Measurements from ENCODE around the gene SLAMF1. TPM values are rescaled to one million over a fixed set of nuclear protein-coding genes. Genes with fewer than 3 reads are reported as not detected.

SLAMF1 gene
- total and polyA plus RNA-seq, 2 donors (not counting 1 experiment from before 2014, with no cell fraction given) = 20.7 to 42.3 TPM

DNA sequence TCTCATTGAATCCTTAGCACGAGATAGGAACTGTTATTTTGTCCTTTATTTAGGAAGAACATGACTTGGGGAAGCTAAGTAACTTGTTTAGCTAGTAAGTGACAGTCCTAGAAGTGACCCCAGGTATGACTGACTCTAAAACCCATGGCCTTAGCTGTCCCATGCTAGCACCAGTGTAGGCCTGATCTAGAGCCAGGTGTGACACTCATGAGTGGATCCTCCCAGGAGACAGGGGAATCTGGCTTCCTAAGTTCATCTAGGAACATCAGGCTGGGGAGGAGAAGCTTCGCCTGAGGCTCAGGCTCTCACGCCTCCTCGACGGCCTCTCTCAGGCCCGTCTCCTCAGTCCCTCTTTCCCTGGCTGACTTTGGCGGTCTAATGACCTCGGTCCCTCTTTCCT is 33.6 kb upstream of the SLAMF1 start:
- Histone ChIP-seq H3K4me3 (ENCODE audit: control extremely low read depth in 1 of 5, extremely low read depth in 1 of 5, insufficient read depth in 1 of 5, low read depth in 2 of 5, low read length in 4 of 5) (no peak overlapping the region), H4K20me1 (ENCODE audit: control insufficient read depth, insufficient read depth, low read length, poor library complexity, severe bottlenecking) (peaks cover 26% of the 10 kb centered on the region), H3K4me2 (replicated peaks; ENCODE audit: low read depth, low read length, poor library complexity, severe bottlenecking) (no peak overlapping the region), H3K79me2 (ENCODE audit: control insufficient read depth, insufficient read depth, low read length) (peaks cover 58% of the 10 kb centered on the region), H3K9ac (ENCODE audit: low read length) (no peak overlapping the region), H3K27ac (ENCODE audit: low read length in 2 of 2) (peak overlapping the region in 1 of 2 donors; percentile 82), H3K4me1 (ENCODE audit: control insufficient read depth in 2 of 2, insufficient read depth in 2 of 2, low read length in 2 of 2) (peaks cover 37 to 45% of the 10 kb centered on the region in 2 donors), H3K9me3 (ENCODE audit: control extremely low read depth in 1 of 3, control insufficient read depth in 2 of 3, insufficient read depth in 1 of 3, low read length in 2 of 3) (no peaks in the 10 kb centered on the region), H2AFZ (ENCODE audit: insufficient read depth, low read depth, low read length, poor library complexity, severe bottlenecking) (no peak overlapping the region), H3K36me3 (replicated peaks in 1 of 2; ENCODE audit: control extremely low read depth in 1 of 2, control insufficient read depth in 1 of 2, extremely low read depth in 1 of 2, insufficient read depth in 2 of 2, low read length in 1 of 2) (peaks cover 3 to 86% of the 10 kb centered on the region in 2 experiments), H3K27me3 (replicated peaks in 1 of 4; ENCODE audit: control extremely low read depth in 1 of 4, control insufficient read depth in 3 of 4, insufficient read depth in 4 of 4, low read length in 3 of 4) (no peaks in the 10 kb centered on the region)
- ChIA-PET POLR2A (no interaction called here), CTCF (interaction anchor here (0.5 to 7.7 kb wide), 25 partner anchors 8 to 310 kb away, joined by 3 to 123 read pairs (median 5); partner anchors contain the start of genes CD48, ITLN2 and SLAMF1)
- Mint-ChIP-seq H3K27me3 (no peaks in the 10 kb centered on the region), H3K9me3 (ENCODE audit: insufficient read depth) (no peaks in the 10 kb centered on the region), H3K27ac (peak overlapping the region; percentile 60), H3K4me1 (peaks cover 50% of the 10 kb centered on the region), H3K4me3 (no peak overlapping the region)
- DNase-seq (no peak), ATAC-seq (ENCODE audit: low read depth) (no peak)
- TF ChIP-seq, protein P1, sequence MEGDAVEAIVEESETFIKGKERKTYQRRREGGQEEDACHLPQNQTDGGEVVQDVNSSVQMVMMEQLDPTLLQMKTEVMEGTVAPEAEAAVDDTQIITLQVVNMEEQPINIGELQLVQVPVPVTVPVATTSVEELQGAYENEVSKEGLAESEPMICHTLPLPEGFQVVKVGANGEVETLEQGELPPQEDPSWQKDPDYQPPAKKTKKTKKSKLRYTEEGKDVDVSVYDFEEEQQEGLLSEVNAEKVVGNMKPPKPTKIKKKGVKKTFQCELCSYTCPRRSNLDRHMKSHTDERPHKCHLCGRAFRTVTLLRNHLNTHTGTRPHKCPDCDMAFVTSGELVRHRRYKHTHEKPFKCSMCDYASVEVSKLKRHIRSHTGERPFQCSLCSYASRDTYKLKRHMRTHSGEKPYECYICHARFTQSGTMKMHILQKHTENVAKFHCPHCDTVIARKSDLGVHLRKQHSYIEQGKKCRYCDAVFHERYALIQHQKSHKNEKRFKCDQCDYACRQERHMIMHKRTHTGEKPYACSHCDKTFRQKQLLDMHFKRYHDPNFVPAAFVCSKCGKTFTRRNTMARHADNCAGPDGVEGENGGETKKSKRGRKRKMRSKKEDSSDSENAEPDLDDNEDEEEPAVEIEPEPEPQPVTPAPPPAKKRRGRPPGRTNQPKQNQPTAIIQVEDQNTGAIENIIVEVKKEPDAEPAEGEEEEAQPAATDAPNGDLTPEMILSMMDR (IDR thresholded peaks at IDR 0.05) = no peak
- no peak for TF ChIP-seq EZH2 (IDR thresholded peaks at IDR 0.05; ENCODE audit: borderline replicate concordance, insufficient read depth, low read depth, low read length, poor library complexity, severe bottlenecking)
- intact Hi-C loops (cut with micrococcal nuclease) = no loop called here
- 96% methylated on average over 7 of the region's 8 CpGs for WGBS (ENCODE audit: insufficient coverage)

DNA sequence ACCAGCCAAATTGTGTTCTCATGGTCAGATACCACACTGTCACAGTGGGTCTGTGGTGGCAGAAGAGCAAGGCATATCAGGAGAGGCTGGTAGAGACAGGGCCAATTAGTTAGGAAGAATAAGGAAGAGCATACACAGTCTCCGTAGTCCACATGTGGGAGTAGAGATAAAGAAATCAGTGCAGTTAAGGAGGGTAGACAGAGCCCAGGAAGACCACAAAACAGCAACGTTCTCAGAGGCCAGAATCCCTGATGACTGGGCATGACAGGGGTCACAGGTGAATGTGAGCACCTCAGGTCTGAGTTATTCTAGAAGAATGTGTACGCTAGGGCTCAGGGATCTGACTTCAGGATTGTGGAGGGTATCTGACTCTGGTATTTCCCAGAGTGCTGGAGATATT is 33.0 kb upstream of the SLAMF1 start:
- Histone ChIP-seq H3K9me3 (ENCODE audit: control extremely low read depth in 1 of 3, control insufficient read depth in 2 of 3, insufficient read depth in 1 of 3, low read length in 2 of 3) (no peaks in the 10 kb centered on the region), H3K27me3 (replicated peaks in 1 of 4; ENCODE audit: control extremely low read depth in 1 of 4, control insufficient read depth in 3 of 4, insufficient read depth in 4 of 4, low read length in 3 of 4) (no peaks in the 10 kb centered on the region), H3K79me2 (ENCODE audit: control insufficient read depth, insufficient read depth, low read length) (peaks cover 54% of the 10 kb centered on the region), H2AFZ (ENCODE audit: insufficient read depth, low read depth, low read length, poor library complexity, severe bottlenecking) (no peak overlapping the region), H4K20me1 (ENCODE audit: control insufficient read depth, insufficient read depth, low read length, poor library complexity, severe bottlenecking) (peaks cover 26% of the 10 kb centered on the region), H3K4me2 (replicated peaks; ENCODE audit: low read depth, low read length, poor library complexity, severe bottlenecking) (no peak overlapping the region), H3K9ac (ENCODE audit: low read length) (no peak overlapping the region), H3K4me3 (ENCODE audit: control extremely low read depth in 1 of 5, extremely low read depth in 1 of 5, insufficient read depth in 1 of 5, low read depth in 2 of 5, low read length in 4 of 5) (no peak overlapping the region), H3K27ac (ENCODE audit: low read length in 2 of 2) (peak overlapping the region in 1 of 2 donors; percentile 30), H3K4me1 (ENCODE audit: control insufficient read depth in 2 of 2, insufficient read depth in 2 of 2, low read length in 2 of 2) (peaks cover 37 to 45% of the 10 kb centered on the region in 2 donors), H3K36me3 (replicated peaks in 1 of 2; ENCODE audit: control extremely low read depth in 1 of 2, control insufficient read depth in 1 of 2, extremely low read depth in 1 of 2, insufficient read depth in 2 of 2, low read length in 1 of 2) (peaks cover 3 to 81% of the 10 kb centered on the region in 2 experiments)
- Mint-ChIP-seq H3K27ac (no peak overlapping the region), H3K9me3 (ENCODE audit: insufficient read depth) (no peaks in the 10 kb centered on the region), H3K4me1 (peaks cover 49% of the 10 kb centered on the region), H3K27me3 (no peaks in the 10 kb centered on the region), H3K4me3 (no peak overlapping the region)
- DNase-seq = no peak
- 75% methylated on average over 3 of the region's 3 CpGs for WGBS (ENCODE audit: insufficient coverage)
- intact Hi-C loops (cut with micrococcal nuclease) = no loop called here
- ATAC-seq (ENCODE audit: low read depth) = no peak
- TF ChIP-seq, protein P1 (IDR thresholded peaks at IDR 0.05) = no peak
- TF ChIP-seq EZH2 (IDR thresholded peaks at IDR 0.05; ENCODE audit: borderline replicate concordance, insufficient read depth, low read depth, low read length, poor library complexity, severe bottlenecking) = no peak
- CTCF ChIA-PET = interaction anchor here (0.7 to 7.7 kb wide), 16 partner anchors 8 to 275 kb away, joined by 3 to 123 read pairs (median 10); partner anchors contain the start of genes CD48, ITLN2 and SLAMF1
- POLR2A ChIA-PET = no interaction called here
